ENCODE data around the gene BICC1. TPM values are rescaled to one million over a fixed set of nuclear protein-coding genes. Genes with fewer than 3 reads are reported as not detected.

The BICC1 gene
- total RNA-seq, 1 experiment from 2014 or later = 0.67 TPM

- BruUV-seq (replicated peaks) = no TSS peak
- ChIA-PET POLR2A (no interaction called here), CTCF (no interaction called here)
- H3K27ac ChIP-seq (ENCODE audit: low read length) = no peak overlapping the region
- TF ChIP-seq TCF7L2 (IDR thresholded peaks at IDR 0.05; ENCODE audit: low read depth, low read length) (no peak), POLR2AphosphoS5 (IDR thresholded peaks at IDR 0.05; ENCODE audit: low read depth, low read length) (no peak), CTCF (IDR thresholded peaks at IDR 0.05) (no peak), REST (IDR thresholded peaks at IDR 0.05; ENCODE audit: insufficient read depth in 1 of 2, low read depth in 2 of 2, low read length in 1 of 2) (no peak), SIN3A (IDR thresholded peaks at IDR 0.05; ENCODE audit: borderline replicate concordance, insufficient read depth, low read depth, low read length) (no peak)
- intact Hi-C loops (cut with micrococcal nuclease; ENCODE audit: unreplicated experiment) (no loop called here), in situ Hi-C loops (cut with HindIII; ENCODE audit: low pct_unique_long_range_greater_than_20kb, low sequenced_read_pairs) (no loop called here)
- ATAC-seq = no peak
- H3K4me3 ChIP-seq (ENCODE audit: low read depth in 2 of 2, low read length in 2 of 2) = no peak overlapping the region
- no peaks in the 10 kb centered on the region for H3K9me3 ChIP-seq (ENCODE audit: control insufficient read depth, insufficient read depth, low read depth, low read length)
- H3K36me3 ChIP-seq (ENCODE audit: control insufficient read depth, insufficient read depth, low read length) = no peaks in the 10 kb centered on the region
- H3K27me3 ChIP-seq (ENCODE audit: control insufficient read depth, insufficient read depth, low read length) = no peaks in the 10 kb centered on the region
- no peaks in the 10 kb centered on the region for H3K4me1 ChIP-seq (ENCODE audit: control insufficient read depth, insufficient read depth, low read length)
- DNase-seq (ENCODE audit: low read depth, low spot score) = no peak
These were observed 65.7 kb downstream of the BICC1 start for GRCh38 chr10:58578366-58578765.

GRCh38 chr10:58579011-58579655, 66.5 kb downstream of the BICC1 start:
- intact Hi-C loops (cut with micrococcal nuclease; ENCODE audit: unreplicated experiment) (no loop called here), in situ Hi-C loops (cut with HindIII; ENCODE audit: low pct_unique_long_range_greater_than_20kb, low sequenced_read_pairs) (no loop called here)
- no peak overlapping the region for H3K27ac ChIP-seq (ENCODE audit: low read length)
- TF ChIP-seq REST (IDR thresholded peaks at IDR 0.05; ENCODE audit: insufficient read depth in 1 of 2, low read depth in 2 of 2, low read length in 1 of 2) (no peak), TCF7L2 (IDR thresholded peaks at IDR 0.05; ENCODE audit: low read depth, low read length) (no peak), POLR2AphosphoS5 (IDR thresholded peaks at IDR 0.05; ENCODE audit: low read depth, low read length) (no peak), SIN3A (IDR thresholded peaks at IDR 0.05; ENCODE audit: borderline replicate concordance, insufficient read depth, low read depth, low read length) (no peak), CTCF (IDR thresholded peaks at IDR 0.05) (no peak)
- no peaks in the 10 kb centered on the region for H3K27me3 ChIP-seq (ENCODE audit: control insufficient read depth, insufficient read depth, low read length)
- ChIA-PET POLR2A (no interaction called here), CTCF (interaction anchor here (1.3 kb wide), 1 partner anchor 48 kb away, joined by 3 read pairs; no protein-coding TSS in a partner anchor)
- no peaks in the 10 kb centered on the region for H3K36me3 ChIP-seq (ENCODE audit: control insufficient read depth, insufficient read depth, low read length)
- no peaks in the 10 kb centered on the region for H3K4me1 ChIP-seq (ENCODE audit: control insufficient read depth, insufficient read depth, low read length)
- H3K9me3 ChIP-seq (ENCODE audit: control insufficient read depth, insufficient read depth, low read depth, low read length) = no peaks in the 10 kb centered on the region
- H3K4me3 ChIP-seq (ENCODE audit: low read depth in 2 of 2, low read length in 2 of 2) = no peak overlapping the region
- DNase-seq (ENCODE audit: low read depth, low spot score) (no peak), ATAC-seq (no peak)
- no TSS peak for BruUV-seq (replicated peaks)
